Mesenchymal stem cell (in vitro differentiated cells and primary cell): ENCODE data around the gene ALDH1A1.

ENCODE experiments used
- DNase-seq: peaks from one replicate; pipeline ENCODE4 v3.0.0-alpha.2; 2013
- H2AFZ ChIP-seq: one replicate; pipeline ENCODE4 v1.6.1; 2013; ENCODE audit warnings: low read depth, mild to moderate bottlenecking, control low read depth, inconsistent platforms, low read length, moderate library complexity
- H2AK5ac ChIP-seq: 2 replicates; pipeline ENCODE4 v1.6.1; 2013; ENCODE audit warnings: low read length, moderate library complexity, mild to moderate bottlenecking, inconsistent platforms; ENCODE audit not compliant: severe bottlenecking
- H2BK120ac ChIP-seq: one replicate; pipeline ENCODE4 v1.6.1; 2013; ENCODE audit warnings: low read depth, mild to moderate bottlenecking, inconsistent platforms, low read length, moderate library complexity
- H2BK12ac ChIP-seq, 2 experiments: one replicate each; pipeline ENCODE4 v1.6.1; 2013; ENCODE audit warnings: inconsistent platforms in 2 of 2, low read length in 2 of 2, mild to moderate bottlenecking in 2 of 2, moderate library complexity in 2 of 2, control low read depth in 1 of 2
- H2BK15ac ChIP-seq: one replicate; pipeline ENCODE4 v1.6.1; 2013; ENCODE audit warnings: mild to moderate bottlenecking, low read depth, inconsistent platforms; ENCODE audit not compliant: poor library complexity, severe bottlenecking
- H2BK5ac ChIP-seq: 2 replicates; pipeline ENCODE4 v1.6.1; 2013; ENCODE audit warnings: low read depth, mild to moderate bottlenecking, low read length, control low read depth, inconsistent platforms; ENCODE audit not compliant: poor library complexity, severe bottlenecking
- H3K14ac ChIP-seq, 2 experiments: one replicate each; pipeline ENCODE4 v1.6.1; 2013; ENCODE audit warnings: inconsistent platforms in 2 of 2, low read length in 2 of 2, control low read depth in 1 of 2, mild to moderate bottlenecking in 1 of 2, moderate library complexity in 1 of 2
- H3K18ac ChIP-seq, 2 experiments: one replicate each; pipeline ENCODE4 v1.6.1; 2013; ENCODE audit warnings: inconsistent platforms in 2 of 2, low read length in 2 of 2, control low read depth in 1 of 2, low read depth in 1 of 2, mild to moderate bottlenecking in 1 of 2
- H3K23ac ChIP-seq, 2 experiments: one replicate each; pipeline ENCODE4 v1.6.1; 2013; ENCODE audit warnings: inconsistent platforms in 2 of 2, low read length in 2 of 2, mild to moderate bottlenecking in 2 of 2, moderate library complexity in 2 of 2, control low read depth in 1 of 2
- H3K27ac ChIP-seq: 2 replicates; pipeline ENCODE4 v1.5.1; 2013; ENCODE audit warnings: mild to moderate bottlenecking, moderate library complexity, low read length, control low read depth, inconsistent platforms; ENCODE audit not compliant: poor library complexity, severe bottlenecking
- H3K27me3 ChIP-seq, 2 experiments: 2 replicates each; pipeline versions ENCODE4 v1.6.1 to v1.7.0; 2013; ENCODE audit warnings: low read length in 2 of 2, mild to moderate bottlenecking in 2 of 2, moderate library complexity in 2 of 2, control low read depth in 1 of 2, inconsistent platforms in 1 of 2; ENCODE audit not compliant: control insufficient read depth in 1 of 2, insufficient read depth in 1 of 2
- H3K36me3 ChIP-seq, 2 experiments: 2 replicates each; pipeline versions ENCODE4 v1.6.1 to v1.7.0; 2013; ENCODE audit warnings: low read length in 2 of 2, control low read depth in 1 of 2, inconsistent platforms in 1 of 2, low read depth in 1 of 2, mild to moderate bottlenecking in 1 of 2; ENCODE audit not compliant: insufficient read depth in 2 of 2, control insufficient read depth in 1 of 2
- H3K4ac ChIP-seq, 2 experiments: one replicate each; pipeline ENCODE4 v1.6.1; 2013; ENCODE audit warnings: inconsistent platforms in 2 of 2, low read length in 2 of 2, mild to moderate bottlenecking in 2 of 2, moderate library complexity in 2 of 2, control low read depth in 1 of 2, low read depth in 1 of 2
- H3K4me1 ChIP-seq: 2 replicates; pipeline ENCODE4 v1.6.1; 2013; ENCODE audit warnings: low read depth, low read length, control low read depth; ENCODE audit not compliant: control insufficient read depth, insufficient read depth
- H3K4me2 ChIP-seq: 2 replicates; pipeline ENCODE4 v1.6.1; 2013; ENCODE audit warnings: low read length, mild to moderate bottlenecking, inconsistent platforms; ENCODE audit not compliant: poor library complexity, severe bottlenecking
- H3K4me3 ChIP-seq, 2 experiments: 2 replicates each; pipeline versions ENCODE4 v1.5.1 to v1.7.0; 2013; ENCODE audit warnings: low read length in 2 of 2, mild to moderate bottlenecking in 2 of 2, control low read depth in 1 of 2, low read depth in 1 of 2; ENCODE audit not compliant: insufficient read depth in 1 of 2
- H3K79me1 ChIP-seq: replicated peaks from 2 replicates; pipeline ENCODE4 v1.6.1; 2013; ENCODE audit warnings: mild to moderate bottlenecking, control low read depth, low read length, inconsistent platforms; ENCODE audit not compliant: poor library complexity, severe bottlenecking
- H3K9ac ChIP-seq: 2 replicates; pipeline ENCODE4 v1.7.0; 2013; ENCODE audit warnings: mild to moderate bottlenecking, low read length, moderate library complexity
- H3K9me3 ChIP-seq: 2 replicates; pipeline ENCODE4 v1.7.0; 2013; ENCODE audit warnings: mild to moderate bottlenecking, low read length; ENCODE audit not compliant: control insufficient read depth
- H4K8ac ChIP-seq: one replicate; pipeline ENCODE4 v1.6.1; 2013; ENCODE audit warnings: inconsistent platforms, mild to moderate bottlenecking, low read length, moderate library complexity
- H4K91ac ChIP-seq: one replicate; pipeline ENCODE4 v1.6.1; 2013; ENCODE audit warnings: mild to moderate bottlenecking, low read length, inconsistent platforms
- WGBS: methylation state at CpG from one replicate; pipeline ENCODE4 v1.1.7; 2013; ENCODE audit warnings: mixed read lengths; 5-methylcytosine and 5-hydroxymethylcytosine counted together

Gene ALDH1A1

GRCh38 chr9:72895122-72895521 lies 57.7 kb downstream of the ALDH1A1 start:
- no peak overlapping the region for H3K4ac ChIP-seq
- H2AK5ac ChIP-seq, result no peak overlapping the region
- no peaks in the 10 kb centered on the region for H3K9me3 ChIP-seq
- no peak overlapping the region for H2AFZ ChIP-seq
- H2BK5ac ChIP-seq, result no peak overlapping the region
- WGBS, result 100% methylated on average over 1 of the region's 2 CpGs
- H2BK15ac ChIP-seq, result no peak overlapping the region
- no peak overlapping the region for H3K23ac ChIP-seq
- no peak overlapping the region for H3K27ac ChIP-seq
- no peak overlapping the region for H3K4me3 ChIP-seq
- no peak overlapping the region for H3K18ac ChIP-seq
- no peak overlapping the region for H3K14ac ChIP-seq
- peaks cover 0 to 4% of the 10 kb centered on the region in 2 experiments for H3K27me3 ChIP-seq
- H3K4me2 ChIP-seq, result no peak overlapping the region
- H4K91ac ChIP-seq, result no peak overlapping the region
- H3K79me1 ChIP-seq, result no peaks in the 10 kb centered on the region
- no peak overlapping the region for H3K9ac ChIP-seq
- DNase-seq, result no peak
- H2BK12ac ChIP-seq, result no peak overlapping the region
- no peaks in the 10 kb centered on the region for H3K4me1 ChIP-seq
- no peak overlapping the region for H2BK120ac ChIP-seq
- H4K8ac ChIP-seq, result no peak overlapping the region
- no peaks in the 10 kb centered on the region for H3K36me3 ChIP-seq

- H3K27ac ChIP-seq, result no peak overlapping the region
- H2BK120ac ChIP-seq, result no peak overlapping the region
- peaks cover 0 to 7% of the 10 kb centered on the region in 2 experiments for H3K27me3 ChIP-seq
- H3K14ac ChIP-seq, result no peak overlapping the region
- H3K79me1 ChIP-seq, result no peaks in the 10 kb centered on the region
- no peak overlapping the region for H3K4me2 ChIP-seq
- 88% methylated on average over 5 of the region's 5 CpGs for WGBS
- H3K36me3 ChIP-seq, result no peaks in the 10 kb centered on the region
- no peak overlapping the region for H2BK5ac ChIP-seq
- no peak overlapping the region for H2BK15ac ChIP-seq
- no peak overlapping the region for H3K4me3 ChIP-seq
- H4K8ac ChIP-seq, result no peak overlapping the region
- H3K4me1 ChIP-seq, result no peaks in the 10 kb centered on the region
- H3K23ac ChIP-seq, result no peak overlapping the region
- no peak overlapping the region for H2AK5ac ChIP-seq
- no peak overlapping the region for H3K4ac ChIP-seq
- no peak overlapping the region for H4K91ac ChIP-seq
- no peak overlapping the region for H2AFZ ChIP-seq
- no peak overlapping the region for H3K18ac ChIP-seq
- no peaks in the 10 kb centered on the region for H3K9me3 ChIP-seq
- DNase-seq, result no peak
- H2BK12ac ChIP-seq, result no peak overlapping the region
- H3K9ac ChIP-seq, result peak overlapping the region; percentile 17
These were observed 58.5 kb downstream of the ALDH1A1 start for GRCh38 chr9:72894342-72894741.

GRCh38 chr9:72893437-72893836 lies 59.4 kb downstream of the ALDH1A1 start:
- no peak overlapping the region for H4K91ac ChIP-seq
- H3K9ac ChIP-seq, result no peak overlapping the region
- no peak overlapping the region for H3K4me2 ChIP-seq
- H3K27ac ChIP-seq, result no peak overlapping the region
- H2BK5ac ChIP-seq, result no peak overlapping the region
- H2BK15ac ChIP-seq, result no peak overlapping the region
- H3K79me1 ChIP-seq, result no peaks in the 10 kb centered on the region
- no peak overlapping the region for H2BK120ac ChIP-seq
- WGBS, result 45% methylated on average over 1 of the region's 1 CpG
- no peak overlapping the region for H2AFZ ChIP-seq
- H3K4me1 ChIP-seq, result no peaks in the 10 kb centered on the region
- H3K4me3 ChIP-seq, result no peak overlapping the region
- no peak overlapping the region for H2AK5ac ChIP-seq
- no peak overlapping the region for H2BK12ac ChIP-seq
- H3K4ac ChIP-seq, result no peak overlapping the region
- H3K9me3 ChIP-seq, result no peaks in the 10 kb centered on the region
- H4K8ac ChIP-seq, result no peak overlapping the region
- peaks cover 0 to 7% of the 10 kb centered on the region in 2 experiments for H3K27me3 ChIP-seq
- no peak overlapping the region for H3K14ac ChIP-seq
- no peak overlapping the region for H3K23ac ChIP-seq
- no peaks in the 10 kb centered on the region for H3K36me3 ChIP-seq
- no peak overlapping the region for H3K18ac ChIP-seq
- DNase-seq, result no peak

GRCh38 chr9:72891043-72891442 lies 61.8 kb downstream of the ALDH1A1 start:
- H3K9me3 ChIP-seq, result peaks cover 2% of the 10 kb centered on the region
- no peaks in the 10 kb centered on the region for H3K4me1 ChIP-seq
- 20% methylated on average over 1 of the region's 2 CpGs for WGBS
- H3K79me1 ChIP-seq, result no peaks in the 10 kb centered on the region
- no peak overlapping the region for H3K4ac ChIP-seq
- H3K4me3 ChIP-seq, result no peak overlapping the region
- H3K36me3 ChIP-seq, result no peaks in the 10 kb centered on the region
- no peak overlapping the region for H3K18ac ChIP-seq
- no peak overlapping the region for H3K4me2 ChIP-seq
- no peak overlapping the region for H2BK12ac ChIP-seq
- no peak overlapping the region for H3K27ac ChIP-seq
- H2AFZ ChIP-seq, result no peak overlapping the region
- no peak for DNase-seq
- no peak overlapping the region for H2BK5ac ChIP-seq
- H4K8ac ChIP-seq, result no peak overlapping the region
- H3K14ac ChIP-seq, result no peak overlapping the region
- H2AK5ac ChIP-seq, result no peak overlapping the region
- no peak overlapping the region for H3K9ac ChIP-seq
- no peak overlapping the region for H2BK15ac ChIP-seq
- no peak overlapping the region for H4K91ac ChIP-seq
- H2BK120ac ChIP-seq, result no peak overlapping the region
- no peak overlapping the region for H3K23ac ChIP-seq
- H3K27me3 ChIP-seq, result peaks cover 0 to 7% of the 10 kb centered on the region in 2 experiments
